K562 (cell line): Measurements from ENCODE around the gene ZNF593OS. TPM values are rescaled to one million over a fixed set of nuclear protein-coding genes. Genes with fewer than 3 reads are reported as not detected.

Experiments used
- JUNB ChIP-seq: fragments of 450-650 bp; formaldehyde crosslinking; conservative IDR thresholded peaks from 2 replicates; pipeline ENCODE4 v1.4.0; 2020; ENCODE audit warnings: mild to moderate bottlenecking
- KDM5B ChIP-seq: fragments of 200-600 bp; sonication (generic); IDR thresholded peaks from 2 replicates; pipeline ENCODE4 v1.6.1; 2012; ENCODE audit warnings: low read depth, mild to moderate bottlenecking, moderate library complexity, low read length, control low read depth, inconsistent platforms; ENCODE audit not compliant: insufficient replicate concordance
- MYBL2 ChIP-seq, 2 experiments: fragments of 450-650 bp in 1 of 2; sonication (generic) in 1 of 2; formaldehyde crosslinking in 1 of 2; IDR thresholded peaks; 2 replicates each; pipeline versions ENCODE4 v1.6.1 to v1.8.1; 2017 to 2022; ENCODE audit warnings: borderline replicate concordance in 1 of 2, inconsistent platforms in 1 of 2, low read depth in 1 of 2, mild to moderate bottlenecking in 1 of 2, missing genetic modification reagents in 1 of 2, moderate library complexity in 1 of 2
- PPARD ChIP-seq: fragments of 250-450 bp; sonication (Bioruptor Pico); IDR thresholded peaks from 2 replicates; pipeline ENCODE4 v1.8.0; 2022; ENCODE audit warnings: inconsistent platforms, mild to moderate bottlenecking, moderate library complexity
- RAD21 ChIP-seq, 2 experiments: fragments of 250-450 bp in 1 of 2; fragments of 450-650 bp in 1 of 2; sonication (Bioruptor Pico) in 1 of 2; formaldehyde crosslinking in 1 of 2; IDR thresholded peaks in 1 of 2; conservative IDR thresholded peaks in 1 of 2; 2 replicates each; pipeline versions ENCODE4 v1.4.0 to v1.8.0; 2020 to 2022; ENCODE audit warnings: mild to moderate bottlenecking in 2 of 2, moderate library complexity in 1 of 2
- SMAD1 ChIP-seq: fragments of 150-350 bp; IDR thresholded peaks from 2 replicates; pipeline ENCODE4 v1.6.1; 2014; ENCODE audit warnings: low read length, low read depth; ENCODE audit not compliant: partially characterized antibody
- ZBTB7A ChIP-seq: IDR thresholded peaks from 2 replicates; pipeline ENCODE4 v1.6.1; 2011; ENCODE audit warnings: low read depth, mild to moderate bottlenecking, low read length, moderate library complexity, borderline replicate concordance; ENCODE audit not compliant: control insufficient read depth
- ZNF282 ChIP-seq: sonication (generic); formaldehyde crosslinking; IDR thresholded peaks from 2 replicates; pipeline ENCODE4 v1.8.1; 2023; ENCODE audit warnings: missing genetic modification reagents
- ZSCAN32 ChIP-seq: fragments of 450-650 bp; formaldehyde crosslinking; IDR thresholded peaks from 2 replicates; pipeline ENCODE4 v1.4.0; 2020; ENCODE audit warnings: mild to moderate bottlenecking, moderate library complexity
- polyA plus RNA-seq, 8 experiments: library from polyadenylated mRNA; depleted of rRNA in 4 of 8; stranded (reverse) in 5 of 8; unstranded in 3 of 8; fragments of >200 nt; fragmentation: Nextera tagmentation in 2 of 8; fragmentation: Illumina TruSeq in 1 of 8; extraction: Ambion mirVana in 2 of 8; extraction: Trizol in 1 of 8; gene quantifications; 2 replicates each; pipeline versions ENCODE4 v1.2.1 to v1.2.3, GENCODE V29; 2011 to 2014; ENCODE audit warnings: inconsistent platforms in 1 of 8, missing spikeins in 1 of 8
- total RNA-seq, 7 experiments: library from RNA; depleted of rRNA in 6 of 7; stranded (reverse); fragments of >200 nt in 6 of 7; fragmentation: Illumina TruSeq in 2 of 7; extraction: Trizol in 2 of 7; gene quantifications; 2 replicates each; pipeline versions ENCODE4 v1.2.1 to v1.2.3, GENCODE V29; 2011 to 2021; ENCODE audit warnings: low replicate concordance in 1 of 7
- TF ChIP-seq, protein P1 (sequence below): sonication (generic); formaldehyde crosslinking; IDR thresholded peaks from 2 replicates; pipeline ENCODE4 v1.8.0; 2022; ENCODE audit warnings: mild to moderate bottlenecking, missing genetic modification reagents
- TF ChIP-seq, protein P2 (sequence below): fragments of 450-650 bp; formaldehyde crosslinking; IDR thresholded peaks from 2 replicates; pipeline ENCODE4 v1.4.0; 2020; ENCODE audit warnings: mild to moderate bottlenecking, moderate library complexity

Gene ZNF593OS
- total and polyA plus RNA-seq, 9 of the 15 experiments (the other 6 are each of a cell fraction or from before 2014, with no cell fraction given): 0.24 to 0.27 TPM; not detected in 7

GRCh38 chr1:26203642-26204318 lies 32.1 kb upstream of the ZNF593OS start (continued):
- TF ChIP-seq MYBL2 (IDR thresholded peaks at IDR 0.05; ENCODE audit: low read depth): no peak
- TF ChIP-seq MYBL2 (CRISPR knock-in tag; IDR thresholded peaks at IDR 0.05; ENCODE audit: borderline replicate concordance): no peak
- TF ChIP-seq ZNF282 (CRISPR knock-in tag): no peak
- TF ChIP-seq KDM5B: no peak
- no peak for TF ChIP-seq SMAD1
- TF ChIP-seq ZSCAN32 (CRISPR knock-in tag): no peak
- no peak for TF ChIP-seq JUNB (CRISPR knock-in tag)
- TF ChIP-seq, protein P1, sequence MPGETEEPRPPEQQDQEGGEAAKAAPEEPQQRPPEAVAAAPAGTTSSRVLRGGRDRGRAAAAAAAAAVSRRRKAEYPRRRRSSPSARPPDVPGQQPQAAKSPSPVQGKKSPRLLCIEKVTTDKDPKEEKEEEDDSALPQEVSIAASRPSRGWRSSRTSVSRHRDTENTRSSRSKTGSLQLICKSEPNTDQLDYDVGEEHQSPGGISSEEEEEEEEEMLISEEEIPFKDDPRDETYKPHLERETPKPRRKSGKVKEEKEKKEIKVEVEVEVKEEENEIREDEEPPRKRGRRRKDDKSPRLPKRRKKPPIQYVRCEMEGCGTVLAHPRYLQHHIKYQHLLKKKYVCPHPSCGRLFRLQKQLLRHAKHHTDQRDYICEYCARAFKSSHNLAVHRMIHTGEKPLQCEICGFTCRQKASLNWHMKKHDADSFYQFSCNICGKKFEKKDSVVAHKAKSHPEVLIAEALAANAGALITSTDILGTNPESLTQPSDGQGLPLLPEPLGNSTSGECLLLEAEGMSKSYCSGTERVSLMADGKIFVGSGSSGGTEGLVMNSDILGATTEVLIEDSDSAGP (CRISPR knock-in tag): no peak
- TF ChIP-seq PPARD (CRISPR knock-in tag): no peak
- no peak for TF ChIP-seq ZBTB7A
- TF ChIP-seq, protein P2, sequence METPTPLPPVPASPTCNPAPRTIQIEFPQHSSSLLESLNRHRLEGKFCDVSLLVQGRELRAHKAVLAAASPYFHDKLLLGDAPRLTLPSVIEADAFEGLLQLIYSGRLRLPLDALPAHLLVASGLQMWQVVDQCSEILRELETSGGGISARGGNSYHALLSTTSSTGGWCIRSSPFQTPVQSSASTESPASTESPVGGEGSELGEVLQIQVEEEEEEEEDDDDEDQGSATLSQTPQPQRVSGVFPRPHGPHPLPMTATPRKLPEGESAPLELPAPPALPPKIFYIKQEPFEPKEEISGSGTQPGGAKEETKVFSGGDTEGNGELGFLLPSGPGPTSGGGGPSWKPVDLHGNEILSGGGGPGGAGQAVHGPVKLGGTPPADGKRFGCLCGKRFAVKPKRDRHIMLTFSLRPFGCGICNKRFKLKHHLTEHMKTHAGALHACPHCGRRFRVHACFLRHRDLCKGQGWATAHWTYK (CRISPR knock-in tag): no peak
- TF ChIP-seq RAD21 (CRISPR knock-in tag; conservative IDR thresholded peaks at IDR 0.05 in 1 of 2, IDR thresholded peaks at IDR 0.05 in 1 of 2): peak in 1 of 2 experiments; percentile 58; a peak in 2 of 4 replicates
